Fibroblast of gingiva (primary cell): Measurements from ENCODE around the gene MYH10.

Experiments used
- DNase-seq: peaks from one replicate; pipeline ENCODE4 v3.0.0-alpha.2; 2011; ENCODE audit warnings: low read depth

Gene MYH10

GRCh38 chr17:8609910-8610309 lies 20.6 kb downstream of the MYH10 start:
- DNase-seq: no peak

GRCh38 chr17:8608001-8608400 lies 22.5 kb downstream of the MYH10 start:
- DNase-seq: no peak

GRCh38 chr17:8606401-8606800 lies 24.1 kb downstream of the MYH10 start:
- peak; percentile 47 for DNase-seq

- no peak for DNase-seq
Observed at GRCh38 chr17:8602679-8603078, 27.8 kb downstream of the MYH10 start.

GRCh38 chr17:8599351-8600011 lies 31.0 kb downstream of the MYH10 start:
- DNase-seq: no peak

GRCh38 chr17:8598913-8599312 lies 31.6 kb downstream of the MYH10 start:
- no peak for DNase-seq

- DNase-seq: no peak
Observed at GRCh38 chr17:8593830-8594229, 36.7 kb downstream of the MYH10 start.

- no peak for DNase-seq
Observed at GRCh38 chr17:8593276-8593675, 37.2 kb downstream of the MYH10 start.

GRCh38 chr17:8588877-8589554 lies 41.5 kb downstream of the MYH10 start:
- no peak for DNase-seq

- no peak for DNase-seq
Observed at GRCh38 chr17:8586766-8587165, 43.8 kb downstream of the MYH10 start.

- DNase-seq: no peak
Observed at GRCh38 chr17:8585911-8586310, 44.6 kb downstream of the MYH10 start.

GRCh38 chr17:8583954-8584353 lies 46.6 kb downstream of the MYH10 start:
- no peak for DNase-seq

GRCh38 chr17:8580952-8581658 lies 49.4 kb downstream of the MYH10 start:
- no peak for DNase-seq

- no peak for DNase-seq
Observed at GRCh38 chr17:8577868-8578267, 52.7 kb downstream of the MYH10 start.

- no peak for DNase-seq
Observed at GRCh38 chr17:8576559-8577294, 53.8 kb downstream of the MYH10 start.

GRCh38 chr17:8574687-8575086 lies 55.8 kb downstream of the MYH10 start:
- DNase-seq: no peak

GRCh38 chr17:8572764-8573163 lies 57.8 kb downstream of the MYH10 start:
- DNase-seq: no peak

- peak; percentile 70 for DNase-seq
Observed at GRCh38 chr17:8563981-8564602, 66.4 kb downstream of the MYH10 start.

GRCh38 chr17:8563024-8563776 lies 67.3 kb downstream of the MYH10 start:
- DNase-seq: no peak

GRCh38 chr17:8558144-8558543 lies 72.4 kb downstream of the MYH10 start:
- no peak for DNase-seq

- DNase-seq: peak; percentile 4
Observed at GRCh38 chr17:8557176-8557806, 73.2 kb downstream of the MYH10 start.
